NCI-H226 (cell line): ENCODE data around the gene TARS1.

Source experiments
- DNase-seq: peaks from one replicate; pipeline ENCODE4 v3.0.0-alpha.2; 2015

Gene TARS1

DNA sequence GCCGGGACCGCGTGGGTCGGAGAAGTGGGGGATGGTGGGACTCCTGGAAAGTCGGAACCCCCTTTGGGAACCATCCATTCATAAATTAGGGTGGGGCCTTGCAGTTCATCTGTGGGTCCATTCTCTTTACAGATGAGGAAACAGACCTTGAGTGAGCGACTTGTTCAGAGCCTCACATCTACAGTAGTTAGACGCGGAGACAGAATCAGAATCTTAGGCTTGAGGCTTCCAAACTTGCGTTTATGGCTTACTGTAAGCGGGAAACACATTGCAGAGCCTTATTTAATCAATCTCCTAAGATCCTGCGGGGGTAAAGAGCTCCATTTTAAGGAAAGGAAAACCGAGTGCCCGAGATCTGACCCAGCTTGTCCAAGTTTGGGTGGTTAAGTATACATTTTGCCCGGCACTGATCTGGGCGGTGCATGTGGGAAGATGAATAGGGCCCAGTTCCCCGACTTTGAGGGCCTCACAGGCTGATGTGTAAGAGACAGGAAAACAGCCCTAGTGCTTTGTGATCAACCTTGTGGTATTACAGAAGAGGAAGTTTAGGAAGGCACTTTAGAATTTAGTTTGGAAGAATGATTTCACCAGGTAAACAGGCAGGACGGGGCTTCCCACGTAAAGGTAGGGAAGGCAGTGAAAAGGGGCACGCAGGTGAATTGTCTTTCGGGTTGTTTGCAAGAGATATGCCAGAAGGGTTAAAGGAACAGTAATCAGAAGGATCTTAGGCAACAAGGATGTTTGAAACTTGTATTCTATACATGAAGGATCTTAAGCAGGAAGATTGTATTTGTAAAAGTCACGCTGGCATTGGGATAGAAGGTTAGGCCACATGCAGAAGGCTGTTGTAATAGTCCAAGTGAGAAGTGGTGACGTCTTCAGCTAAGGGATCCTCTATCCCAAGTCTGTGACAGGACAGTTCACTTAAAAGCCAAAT, 744 bp downstream of the TARS1 start:
- DNase-seq, result peak; percentile 22

DNA sequence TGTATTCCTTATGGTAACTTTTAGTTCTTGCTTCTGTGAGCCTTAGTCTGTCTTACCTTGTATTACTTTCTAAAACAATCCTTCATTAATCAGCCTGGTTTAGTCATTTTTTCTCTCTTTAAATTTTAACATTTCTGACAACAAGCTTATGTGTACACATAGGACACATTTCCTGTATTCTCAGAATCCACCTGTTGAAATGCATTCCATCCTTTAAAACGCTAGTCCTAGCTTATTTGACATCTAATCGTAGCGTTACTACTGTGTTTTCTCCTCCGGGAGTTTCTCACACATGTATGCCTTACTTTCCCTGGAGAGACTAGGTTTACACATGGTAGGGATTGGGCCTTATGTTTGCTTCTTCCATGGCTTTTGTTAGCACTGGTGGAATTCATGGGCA, 3.8 kb downstream of the TARS1 start:
- DNase-seq, result no peak

DNA sequence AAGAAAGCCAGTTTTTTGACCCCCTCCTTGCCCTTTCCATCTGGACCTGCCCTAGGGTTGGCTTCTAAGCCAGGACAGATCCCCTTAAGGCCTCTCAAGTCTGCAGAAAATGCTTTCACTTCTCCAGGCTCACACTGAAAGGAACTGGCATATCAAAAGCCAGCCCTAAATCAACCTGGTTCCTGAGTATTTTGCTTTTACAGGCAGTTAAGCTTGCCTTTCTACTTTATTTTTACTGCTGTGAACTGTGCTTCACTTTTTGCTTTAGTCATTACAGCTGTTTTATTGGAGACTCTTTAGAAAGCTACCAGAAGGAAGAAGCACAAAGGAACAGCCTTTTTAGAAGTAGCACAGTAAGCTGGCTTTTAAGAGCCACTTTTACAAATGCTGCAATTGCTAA, 5.0 kb downstream of the TARS1 start:
- no peak for DNase-seq

- DNase-seq, result no peak
Measured at GRCh38 chr5:33448118-33448517, 7.4 kb downstream of the TARS1 start.

DNA sequence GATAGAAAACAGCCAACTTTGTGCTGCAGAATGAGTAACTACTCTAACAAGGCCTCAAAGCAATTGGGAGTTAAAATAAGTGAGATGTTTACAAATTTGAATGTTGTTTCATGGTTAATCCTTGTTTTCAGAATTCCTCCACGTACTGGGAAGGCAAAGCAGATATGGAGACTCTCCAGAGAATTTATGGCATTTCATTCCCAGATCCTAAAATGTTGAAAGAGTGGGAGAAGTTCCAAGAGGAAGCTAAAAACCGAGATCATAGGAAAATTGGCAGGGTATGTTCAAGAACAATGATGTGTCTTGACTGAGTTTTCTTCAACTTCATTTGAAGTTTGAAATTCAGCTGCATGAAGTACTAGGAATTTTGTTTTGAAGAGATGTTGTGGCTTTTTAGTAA, 16.4 kb downstream of the TARS1 start:
- peak; percentile 52 for DNase-seq

GRCh38 chr5:33457817-33458216, 17.1 kb downstream of the TARS1 start:
- DNase-seq, result peak; percentile 56

GRCh38 chr5:33460210-33460609, 19.4 kb downstream of the TARS1 start:
- no peak for DNase-seq

DNA sequence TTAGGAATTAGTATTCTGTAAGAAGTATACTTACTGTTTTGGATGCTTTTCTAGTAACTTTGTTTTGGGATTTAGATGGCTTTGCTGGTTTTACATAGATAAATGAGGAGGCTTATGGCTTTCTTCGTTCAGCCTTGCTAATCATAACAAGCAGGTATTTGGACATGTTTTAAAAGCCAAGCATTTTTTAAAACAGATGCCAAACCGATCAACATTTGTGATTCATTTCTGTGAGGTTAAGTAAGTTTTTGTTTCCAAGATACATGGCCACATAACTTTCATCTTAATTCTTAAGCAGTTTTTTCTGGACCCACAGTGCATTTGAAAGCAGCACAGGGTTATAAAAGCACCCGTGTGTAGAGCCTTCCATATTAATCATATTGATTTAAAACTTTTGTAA, 21.7 kb downstream of the TARS1 start:
- DNase-seq, result no peak

- no peak for DNase-seq
Measured at GRCh38 chr5:33465120-33465519, 24.4 kb downstream of the TARS1 start.

- no peak for DNase-seq
Measured at GRCh38 chr5:33468775-33469435, 28.1 kb downstream of the TARS1 start.

- peak; percentile 20 for DNase-seq
Measured at GRCh38 chr5:33470544-33470943, 29.8 kb downstream of the TARS1 start.

DNA sequence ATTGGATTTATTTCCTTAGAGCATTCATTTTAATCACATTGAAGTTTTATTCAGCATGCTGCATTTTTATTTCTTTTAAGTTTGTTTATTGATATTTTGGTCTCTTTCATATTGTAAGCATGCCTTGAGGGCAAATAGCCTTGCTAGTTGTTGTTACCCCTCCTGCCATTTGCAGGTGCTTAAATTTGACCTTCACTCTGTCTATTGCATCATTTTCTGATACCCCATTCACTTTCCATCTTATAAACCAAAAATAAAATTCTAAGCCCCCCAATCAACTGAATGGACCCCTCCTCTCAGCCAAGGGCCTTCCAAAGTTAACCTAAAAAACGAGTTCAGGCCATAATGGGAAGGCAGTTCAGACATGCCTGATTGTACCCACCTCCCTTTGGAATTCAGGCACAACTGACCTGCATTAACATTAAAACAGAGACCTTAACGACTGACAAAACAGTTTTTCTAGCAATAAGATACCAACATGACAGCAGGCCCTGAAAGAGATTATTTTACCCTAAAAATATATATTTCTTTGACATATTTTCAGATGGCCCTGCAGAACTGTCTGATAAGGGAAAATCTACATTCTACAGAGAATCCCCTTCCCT, 32.1 kb downstream of the TARS1 start:
- DNase-seq, result no peak

GRCh38 chr5:33474004-33474403, 33.2 kb downstream of the TARS1 start:
- no peak for DNase-seq

GRCh38 chr5:33474931-33475499, 34.2 kb downstream of the TARS1 start:
- DNase-seq, result no peak

- no peak for DNase-seq
Measured at GRCh38 chr5:33475706-33476105, 34.9 kb downstream of the TARS1 start.

- DNase-seq, result no peak
Measured at GRCh38 chr5:33476992-33477391, 36.2 kb downstream of the TARS1 start.

GRCh38 chr5:33477816-33478215, 37.1 kb downstream of the TARS1 start:
- no peak for DNase-seq

- peak; percentile 74 for DNase-seq
Measured at GRCh38 chr5:33479311-33479710, 38.5 kb downstream of the TARS1 start.

DNA sequence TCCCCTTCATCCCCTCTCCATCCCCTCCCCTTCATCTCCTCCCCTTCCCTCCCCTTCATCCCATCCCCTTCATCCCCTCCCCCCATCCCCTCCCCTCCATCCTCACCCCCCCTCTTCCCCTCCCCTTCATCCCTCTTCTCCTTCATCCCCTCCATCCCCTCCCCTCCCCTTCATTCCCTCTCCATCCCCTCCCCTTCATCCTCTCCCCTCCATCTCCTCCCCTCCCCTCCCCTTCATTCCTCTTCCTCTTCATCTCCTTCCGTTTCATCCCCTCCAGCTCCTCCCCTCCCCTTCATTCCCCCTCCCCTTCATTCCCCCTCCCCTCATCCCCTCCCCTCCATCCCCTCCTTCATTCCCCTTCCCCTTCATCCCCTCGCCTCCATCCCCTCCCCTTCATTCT, 40.1 kb downstream of the TARS1 start:
- DNase-seq, result no peak

DNA sequence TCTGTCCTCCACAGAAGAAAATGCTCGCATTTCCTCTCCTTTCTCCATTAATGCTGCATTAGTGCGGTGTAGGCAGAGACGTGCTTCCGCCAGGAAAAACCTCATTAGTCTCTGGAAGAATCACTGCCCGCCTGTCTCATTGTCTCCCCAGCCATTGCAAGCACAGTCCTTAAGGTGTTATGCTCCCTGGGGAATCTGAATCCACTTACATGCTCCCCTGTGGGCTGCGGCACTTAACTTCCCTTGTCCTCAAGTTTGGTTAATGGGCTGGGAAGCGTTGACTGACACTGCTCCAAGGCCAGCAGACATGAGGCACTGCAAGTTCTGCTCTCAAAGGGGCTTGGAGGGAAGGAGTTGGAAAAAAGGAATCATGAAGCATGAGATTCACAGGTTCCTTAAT, 41.6 kb downstream of the TARS1 start:
- DNase-seq, result no peak

DNA sequence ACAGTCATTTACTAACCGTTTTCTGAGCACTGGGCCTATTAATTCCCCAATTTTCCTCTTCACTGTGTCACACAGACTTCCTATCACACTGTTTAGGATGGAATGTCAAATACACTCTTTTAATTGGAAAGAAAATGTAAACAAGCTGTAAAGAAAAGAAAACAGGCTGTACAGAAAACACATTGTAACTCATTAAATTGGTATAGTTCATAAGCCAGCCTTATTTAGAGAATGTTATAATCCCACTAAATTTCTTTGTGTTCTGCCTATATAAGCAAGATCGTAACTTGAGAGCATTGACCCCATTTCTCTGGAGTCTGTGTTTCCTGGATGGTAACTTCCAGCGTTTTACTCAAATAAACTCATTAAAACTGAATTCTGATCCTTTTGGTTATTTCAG, 46.5 kb downstream of the TARS1 start:
- no peak for DNase-seq

GRCh38 chr5:33488558-33489355, 48.0 kb downstream of the TARS1 start:
- no peak for DNase-seq
